Fibroblast of skin of right quadriceps (primary cell): ENCODE data around the gene SMIM17.
A peak's percentile ranks its signal among the peaks of the same experiment; 100 is the strongest.

Experiments
- DNase-seq: peaks from one replicate; pipeline ENCODE4 v3.0.0-alpha.2; 2013

The SMIM17 gene

DNA sequence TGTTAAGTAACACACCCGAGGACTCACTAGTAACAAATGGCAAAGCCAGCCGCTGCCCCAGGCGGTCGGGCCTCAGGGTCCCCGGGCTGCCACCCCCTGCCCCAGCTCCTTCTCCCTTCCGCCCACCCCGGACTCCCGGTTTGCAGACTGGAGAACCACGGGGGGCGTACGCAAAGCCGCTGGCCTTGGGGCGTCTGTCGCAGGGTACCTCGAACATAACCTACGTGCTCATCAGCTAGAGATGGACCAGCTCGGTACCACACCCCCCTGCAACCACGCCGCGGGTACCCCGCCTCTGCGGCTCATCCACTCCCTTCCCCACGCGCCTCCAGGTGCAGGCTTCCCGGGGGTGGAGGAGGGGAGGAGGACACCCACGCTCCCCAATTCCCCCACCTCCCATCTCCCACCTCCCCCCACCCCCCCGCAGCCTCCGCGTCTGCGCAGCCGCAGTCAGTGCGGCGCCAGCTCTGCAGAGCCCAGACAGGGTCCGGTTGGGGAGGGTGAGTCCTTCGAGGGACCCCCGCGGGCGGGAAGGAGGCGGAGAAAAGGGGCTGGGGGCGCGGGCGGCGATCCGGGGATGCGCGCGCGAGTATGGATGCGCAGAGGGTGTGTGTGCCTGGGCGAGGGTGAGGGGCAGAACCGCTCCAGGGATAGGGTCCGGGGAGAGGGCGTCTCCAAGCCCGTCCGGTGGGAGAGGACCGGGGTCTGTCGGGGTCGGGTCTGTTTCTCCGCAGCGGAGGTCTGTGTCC, at the start of gene SMIM17:
Gene SMIM17 (plus strand): TSS at position 449 of the 749 bp plus-strand sequence. CDS start 2,509 bp downstream, outside the sequence.
- DNase-seq: no peak

DNA sequence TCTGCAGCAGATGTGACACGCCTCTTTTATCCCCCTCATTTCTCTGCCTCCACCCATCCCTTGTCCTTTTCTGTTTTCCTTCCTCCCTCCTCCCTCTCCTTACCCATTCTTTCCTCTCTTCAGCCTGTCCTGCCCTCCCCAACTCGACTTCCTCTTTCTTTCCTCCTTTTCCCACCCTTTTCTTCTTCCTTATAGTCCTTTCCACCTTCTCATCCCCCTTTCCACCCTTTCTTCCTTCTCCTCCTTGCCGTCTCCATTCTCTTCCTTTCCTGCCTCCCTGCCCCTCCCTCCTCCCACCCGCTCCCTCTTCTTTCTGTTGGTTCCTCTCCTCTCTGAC, 48.5 kb upstream of the SMIM17 start:
- no peak for DNase-seq

DNA sequence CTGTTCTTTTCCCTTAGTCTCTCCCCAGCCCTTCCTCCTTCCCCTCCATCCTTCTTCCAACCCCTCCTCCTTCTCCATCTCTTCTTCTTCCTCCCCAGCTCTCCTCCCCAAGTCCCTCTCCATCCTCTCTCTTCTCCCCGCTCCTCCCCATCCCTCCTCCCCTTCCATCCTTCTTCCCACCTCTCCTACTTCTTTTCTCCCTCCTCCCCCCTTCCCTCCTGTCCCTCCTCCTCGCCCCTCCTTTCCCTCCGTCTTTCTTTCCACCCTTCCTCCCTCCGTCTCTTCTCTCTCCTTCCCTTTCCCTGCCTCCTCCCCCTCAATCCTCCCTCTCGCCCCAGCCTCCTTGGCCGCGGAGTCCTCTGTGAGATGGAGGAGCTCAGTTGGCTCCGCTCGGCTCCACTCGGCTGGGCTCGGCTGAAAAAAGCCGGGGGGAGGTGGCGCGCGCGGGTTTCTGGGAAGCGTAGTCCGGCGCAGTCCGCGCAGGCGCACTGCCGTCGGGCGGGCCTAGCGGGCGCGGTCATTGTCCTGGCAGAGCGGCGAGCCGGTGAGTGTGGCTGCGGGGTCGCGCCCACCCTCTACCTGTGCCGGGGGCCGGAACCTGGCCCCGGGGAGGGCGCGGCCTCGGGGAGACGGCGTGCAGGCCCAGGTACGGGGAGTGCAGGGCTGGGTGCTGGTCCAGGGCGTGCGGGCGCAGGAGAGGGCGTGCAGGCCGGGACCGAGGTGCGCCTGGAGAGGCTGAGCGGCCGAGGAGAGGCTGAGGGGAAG, 48.0 kb upstream of the SMIM17 start, which contains the start of gene ZNF71:
Gene ZNF71 (plus strand): TSS at position 520 of the 765 bp plus-strand sequence. CDS start 6,257 bp downstream, outside the sequence.
- peak; percentile 84 for DNase-seq

DNA sequence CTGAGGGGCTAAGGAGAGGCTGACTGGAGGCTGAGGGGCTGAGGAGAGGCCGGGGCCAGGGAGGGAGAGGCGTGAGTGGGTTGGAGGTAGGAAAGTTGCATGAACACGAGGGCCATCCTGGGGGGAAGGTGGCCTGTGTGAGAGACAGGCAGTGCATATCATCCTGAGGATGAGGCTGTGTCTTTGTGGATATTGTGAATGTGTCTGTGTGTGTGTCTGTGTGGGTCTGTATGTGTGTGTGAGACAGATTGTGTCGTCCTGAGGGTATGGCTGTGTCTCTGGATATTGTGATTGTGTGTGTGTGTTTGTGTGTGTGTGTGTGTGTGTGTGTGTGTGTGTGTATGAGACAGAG, 47.4 kb upstream of the SMIM17 start:
- peak; percentile 15 for DNase-seq

DNA sequence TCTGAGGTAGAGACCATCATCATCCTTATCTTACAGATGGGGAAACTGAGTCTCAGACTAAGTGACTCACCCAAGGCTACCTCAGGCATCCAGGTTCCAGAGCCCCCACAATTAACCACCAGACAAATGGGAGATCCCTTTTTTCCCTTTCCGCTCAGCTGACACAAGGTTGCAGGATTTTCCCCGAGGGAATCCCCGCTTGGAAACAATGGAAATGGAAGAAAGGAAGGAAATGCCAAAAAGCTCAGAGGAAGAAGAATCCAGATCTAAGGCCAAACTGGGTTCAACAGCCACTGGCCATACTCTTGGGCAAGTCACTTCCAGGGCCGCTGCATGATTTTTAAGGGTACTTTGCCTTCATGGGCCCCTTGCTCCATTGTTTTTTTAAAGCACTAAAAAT, 46.3 kb upstream of the SMIM17 start:
- no peak for DNase-seq

DNA sequence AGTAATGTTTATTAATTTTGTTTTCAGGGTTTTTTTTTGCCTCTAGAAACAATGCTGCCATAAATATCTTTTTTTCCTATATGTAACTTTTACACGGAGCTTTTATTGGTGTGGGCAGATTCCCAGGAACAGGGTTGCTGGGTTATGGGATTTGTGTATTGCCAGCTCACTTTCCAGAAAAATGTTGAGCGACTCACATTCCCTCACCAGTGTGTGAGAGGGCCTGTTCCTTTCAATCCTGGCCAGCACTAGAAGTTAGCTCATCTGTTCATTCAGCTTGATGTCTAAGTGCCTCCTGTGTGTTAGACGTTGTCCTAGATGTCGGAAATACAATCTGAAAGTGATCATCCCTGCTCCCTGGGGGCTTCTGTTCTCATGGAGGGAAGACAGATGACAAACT, 45.3 kb upstream of the SMIM17 start:
- no peak for DNase-seq

DNA sequence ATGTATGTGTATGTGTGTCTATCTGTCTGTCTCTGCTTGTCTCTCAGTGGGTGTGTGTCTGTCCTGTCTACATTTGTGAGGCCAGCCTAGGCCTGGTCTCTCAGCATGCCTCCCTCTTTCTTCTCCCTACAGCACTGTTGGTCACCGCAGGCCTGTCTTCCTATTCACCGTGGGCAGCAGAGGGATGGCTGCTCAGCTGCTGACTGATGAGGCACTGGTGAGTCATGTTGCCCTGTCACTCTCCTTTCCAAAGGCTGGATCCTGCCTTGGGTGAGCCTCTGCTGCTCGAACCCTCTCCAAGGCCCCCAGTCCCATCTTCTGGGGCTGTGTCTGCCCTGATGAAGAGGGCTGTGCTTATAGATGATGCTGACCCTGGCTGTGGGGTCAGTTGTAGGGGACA, 41.6 kb upstream of the SMIM17 start:
- no peak for DNase-seq

DNA sequence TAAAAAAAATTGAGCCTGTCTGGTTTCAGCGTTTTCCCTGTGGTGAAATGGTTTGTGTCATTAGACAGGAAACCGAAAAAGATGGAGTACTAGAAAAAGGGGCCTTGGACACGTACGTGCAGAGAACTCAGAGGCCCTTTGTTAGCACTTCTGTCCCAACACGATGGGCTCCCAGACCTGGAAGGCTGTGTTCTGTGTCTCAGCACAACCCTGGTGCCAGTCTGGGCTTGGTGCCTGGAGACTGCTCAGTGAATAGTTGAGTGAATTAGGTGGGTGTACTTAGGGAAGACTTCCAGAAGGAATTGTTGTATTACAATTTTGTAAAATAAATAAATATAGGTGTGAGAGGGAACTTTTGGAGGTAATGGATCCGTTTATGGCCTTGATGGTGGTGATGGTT, 39.1 kb upstream of the SMIM17 start:
- DNase-seq: no peak

DNA sequence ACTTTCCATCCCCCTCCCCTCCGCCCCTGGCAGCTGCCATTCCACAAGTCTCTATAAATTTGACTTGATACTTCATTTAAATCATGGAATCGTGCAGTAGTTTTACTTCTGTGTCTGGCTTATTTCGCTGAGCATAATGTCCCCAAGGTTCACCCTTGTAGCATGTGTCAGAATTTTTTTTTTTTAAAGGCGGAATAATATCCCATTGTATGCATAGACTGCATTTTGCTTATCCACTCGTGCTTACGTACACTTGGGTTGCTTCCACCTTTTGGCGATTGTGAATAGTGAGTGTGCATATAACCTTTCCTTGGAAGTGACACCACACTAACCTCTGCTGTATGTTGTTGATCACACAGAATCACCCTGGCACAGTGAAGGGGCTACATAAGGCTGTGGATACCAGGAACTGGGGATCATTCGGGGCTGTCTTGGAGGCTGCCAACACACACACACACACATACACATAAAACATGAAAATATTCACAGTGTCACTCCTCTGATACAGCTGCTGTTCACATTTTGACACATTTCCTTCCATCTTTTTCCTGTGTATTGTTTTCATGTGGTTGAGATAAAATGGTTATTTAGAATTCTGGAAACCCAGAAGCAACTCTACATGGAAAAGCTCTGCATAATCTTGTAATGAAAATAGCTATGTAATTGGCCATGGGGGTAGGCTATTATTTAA, 34.5 kb upstream of the SMIM17 start:
- DNase-seq: no peak

DNA sequence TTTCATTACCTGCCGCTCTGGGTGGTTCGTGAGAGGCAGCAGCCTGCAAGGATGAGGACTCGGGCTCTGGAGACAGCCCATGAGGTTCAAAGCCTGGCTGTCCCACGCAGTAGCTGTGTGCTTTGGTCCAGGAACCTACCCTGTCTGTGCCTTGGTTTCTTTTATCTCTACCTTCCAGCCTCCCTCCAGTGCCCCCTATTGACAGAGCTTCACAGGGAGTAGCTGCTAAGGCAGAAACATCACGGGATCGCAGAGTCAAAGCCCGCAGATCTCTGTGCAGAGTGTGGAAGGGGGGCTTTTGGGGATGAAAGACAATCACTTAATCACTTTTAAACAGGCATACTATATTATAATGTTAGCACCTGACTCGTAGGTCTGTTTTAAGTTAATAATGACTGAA, 31.7 kb upstream of the SMIM17 start:
- no peak for DNase-seq

DNA sequence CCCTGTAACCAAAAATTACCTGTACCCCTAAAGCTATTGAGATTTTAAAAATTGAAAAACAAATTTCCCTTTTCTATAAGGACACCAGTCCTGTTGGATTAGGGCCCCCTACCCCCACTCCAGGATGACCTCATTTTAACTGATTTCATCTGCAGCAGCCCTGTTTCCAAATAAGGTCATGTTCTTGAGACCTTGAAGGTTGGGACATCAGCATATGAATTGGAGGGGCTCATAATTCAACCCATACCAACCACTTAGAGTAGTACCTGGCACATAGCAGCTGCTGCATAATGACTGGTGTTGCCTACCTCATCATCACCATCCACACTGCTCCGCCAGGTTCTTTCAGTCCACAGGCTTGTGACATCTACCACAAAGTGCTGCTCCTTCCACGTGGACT, 30.2 kb upstream of the SMIM17 start:
- DNase-seq: no peak

DNA sequence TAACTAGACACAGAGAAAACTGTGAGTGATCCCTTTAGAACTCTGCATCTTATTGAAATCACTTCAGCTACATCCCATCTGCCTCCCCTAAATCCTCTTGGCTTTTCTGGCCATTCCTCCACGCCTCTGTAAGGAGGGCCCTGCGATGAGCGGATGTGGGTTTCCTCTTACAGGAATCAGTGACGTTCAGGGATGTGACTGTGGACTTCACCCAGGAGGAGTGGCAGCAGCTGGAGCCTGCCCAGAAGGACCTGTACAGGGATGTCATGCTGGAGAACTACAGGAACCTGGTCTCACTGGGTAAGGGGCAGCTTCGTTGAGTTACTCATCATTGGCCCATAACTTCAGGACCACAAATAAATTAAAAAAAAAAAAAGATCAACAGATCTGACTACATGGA, 29.3 kb upstream of the SMIM17 start:
- no peak for DNase-seq

DNA sequence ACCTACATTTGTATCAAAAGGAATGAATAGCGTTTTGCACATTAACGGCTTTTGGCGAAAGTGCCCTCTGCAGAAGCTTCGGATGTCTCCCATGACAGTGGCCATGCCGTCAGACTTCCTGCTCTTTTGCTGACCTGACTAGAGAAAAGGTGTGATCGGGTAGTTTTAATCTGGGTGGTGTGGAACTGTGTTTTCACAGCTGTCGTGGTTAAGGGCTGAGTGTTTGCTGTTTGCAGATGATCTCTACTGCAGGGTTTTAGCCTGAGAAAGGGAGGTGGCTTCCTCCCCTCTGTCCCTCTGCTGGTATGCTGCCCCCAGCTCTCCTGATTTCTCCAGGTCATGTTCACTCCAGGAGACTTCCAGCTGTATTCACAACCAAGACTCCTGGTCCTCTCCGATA, 25.4 kb upstream of the SMIM17 start:
- DNase-seq: no peak

DNA sequence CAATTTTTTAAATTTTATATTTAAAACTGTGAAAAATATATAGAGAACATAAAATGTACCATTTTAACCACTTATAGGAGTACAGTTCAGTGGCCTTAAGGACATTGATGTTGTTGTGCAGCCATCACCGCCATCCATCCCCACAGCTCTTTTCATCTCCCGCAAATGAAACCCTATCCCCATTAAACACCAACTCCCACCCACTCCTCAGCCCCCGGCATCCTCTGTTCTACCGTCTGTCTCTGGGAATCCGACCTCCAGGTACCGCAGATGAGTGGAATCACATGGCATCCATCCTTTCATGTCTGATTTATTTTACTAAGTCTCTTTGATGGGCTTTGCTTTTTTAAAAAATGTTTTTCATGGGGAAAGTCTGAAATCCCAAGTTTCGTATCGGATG, 23.8 kb upstream of the SMIM17 start:
- DNase-seq: no peak

DNA sequence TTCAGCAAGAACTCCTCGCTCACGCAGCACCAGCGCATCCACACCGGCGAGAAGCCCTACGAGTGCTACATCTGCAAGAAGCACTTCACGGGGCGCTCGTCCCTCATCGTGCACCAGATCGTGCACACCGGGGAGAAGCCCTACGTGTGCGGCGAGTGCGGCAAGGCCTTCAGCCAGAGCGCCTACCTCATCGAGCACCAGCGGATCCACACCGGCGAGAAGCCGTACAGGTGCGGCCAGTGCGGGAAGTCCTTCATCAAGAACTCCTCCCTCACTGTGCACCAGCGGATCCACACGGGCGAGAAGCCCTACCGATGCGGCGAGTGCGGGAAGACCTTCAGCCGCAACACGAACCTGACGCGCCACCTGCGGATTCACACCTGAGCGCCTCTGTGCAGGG, 20.6 kb upstream of the SMIM17 start:
- no peak for DNase-seq

DNA sequence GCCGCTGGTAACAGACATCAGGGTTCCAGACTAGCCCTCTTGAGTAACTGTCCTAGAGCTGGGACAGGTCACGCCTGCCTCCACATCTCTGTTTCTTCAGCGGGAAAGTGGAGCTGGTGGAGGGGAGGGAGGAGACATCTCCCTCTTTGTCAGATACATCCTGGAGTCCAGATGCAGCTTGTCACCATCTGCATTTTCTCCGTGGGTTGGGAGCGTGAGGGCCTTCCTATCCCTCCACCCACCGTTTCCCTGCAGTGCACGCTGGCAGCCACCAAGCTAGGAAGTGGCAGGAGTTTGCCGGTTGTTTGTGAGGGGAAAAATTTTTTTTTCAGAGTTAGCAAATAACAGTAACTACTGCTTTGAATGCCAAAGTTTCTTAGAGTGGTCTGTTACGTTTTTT, 20.0 kb upstream of the SMIM17 start:
- no peak for DNase-seq

DNA sequence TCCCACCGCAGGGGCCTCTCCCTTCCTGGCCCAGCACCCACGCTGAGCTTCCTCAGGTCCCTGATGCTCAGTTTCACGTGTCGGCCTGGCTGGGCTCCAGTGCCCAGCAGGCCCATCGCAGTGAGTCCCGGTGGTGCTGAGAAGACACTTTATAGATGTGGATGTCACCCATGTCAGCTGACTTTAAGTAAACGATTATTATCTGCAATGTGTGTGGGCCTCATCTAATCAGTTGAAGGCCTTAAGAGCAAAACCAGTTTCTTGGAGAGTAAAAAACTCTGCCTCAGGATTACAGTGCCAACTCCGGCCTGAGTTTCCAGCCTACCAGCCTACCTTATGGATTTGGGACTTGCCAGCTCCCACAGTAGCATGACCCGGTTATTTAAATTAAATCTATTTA, 17.3 kb upstream of the SMIM17 start:
- no peak for DNase-seq

DNA sequence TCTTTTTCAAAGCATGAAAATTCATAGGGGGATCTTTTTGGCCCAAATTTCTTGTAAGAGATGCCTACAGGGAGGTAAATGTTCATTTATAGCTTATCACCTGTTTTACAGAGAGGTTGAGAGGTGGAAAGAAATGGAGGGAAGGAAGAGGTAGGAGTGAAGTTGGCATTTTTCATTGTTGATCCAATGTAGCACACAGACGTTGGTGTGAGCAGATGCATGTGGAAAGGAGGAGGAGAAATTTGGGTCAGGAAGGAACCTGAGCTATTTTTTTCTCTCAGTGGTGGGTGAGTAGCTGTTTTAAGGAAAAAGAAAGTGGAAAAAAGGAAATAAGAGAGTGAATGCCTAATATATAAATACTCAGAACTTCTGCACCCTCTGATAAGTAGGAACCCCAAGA, 9.9 kb upstream of the SMIM17 start:
- DNase-seq: no peak

DNA sequence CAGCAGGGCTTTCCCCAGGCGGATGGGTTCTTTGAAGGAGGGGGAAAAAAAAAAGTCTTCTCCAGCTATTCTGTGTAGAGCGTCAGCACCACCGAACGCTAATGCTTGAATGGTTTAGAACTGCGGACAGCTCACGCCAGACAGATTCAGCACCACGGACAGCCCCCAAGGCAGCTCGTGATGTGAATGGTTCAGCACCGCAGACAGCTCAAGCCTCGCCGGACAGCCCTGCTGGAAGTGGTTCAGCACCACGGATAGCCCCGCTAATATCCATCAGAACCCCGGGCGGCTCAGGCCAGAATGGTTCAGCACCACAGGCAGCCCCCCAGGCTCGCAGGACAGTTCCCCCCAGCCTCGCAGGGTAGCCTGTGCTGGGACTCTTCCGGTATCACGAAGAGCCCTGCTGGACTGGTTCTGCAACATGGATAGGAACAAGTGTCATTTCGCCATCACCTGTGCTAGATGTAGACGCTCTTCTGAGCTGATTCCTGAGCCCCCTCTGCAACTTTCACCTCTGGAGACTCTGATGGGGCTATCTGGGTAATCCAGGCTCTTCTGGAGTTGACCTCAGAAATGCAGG, 4.9 kb upstream of the SMIM17 start:
- peak; percentile 56 for DNase-seq

DNA sequence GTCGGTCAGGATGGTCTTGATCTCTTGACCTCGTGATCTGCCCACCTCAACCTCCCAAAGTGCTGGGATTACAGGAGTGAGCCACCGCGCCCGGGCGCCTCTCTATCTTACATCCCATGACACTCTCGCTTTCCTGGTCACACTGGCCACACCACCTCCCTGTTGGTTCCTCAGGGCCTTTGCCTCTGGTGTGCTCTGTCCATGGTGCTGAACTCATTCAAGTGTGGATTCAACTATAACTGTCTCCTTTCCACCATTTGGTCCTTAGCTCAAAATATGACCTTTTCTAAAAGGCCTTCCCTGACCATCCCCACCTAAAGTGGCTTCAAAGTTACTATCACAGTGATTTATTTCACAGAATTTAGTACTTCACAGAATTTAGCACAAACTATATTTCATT, 3.7 kb upstream of the SMIM17 start:
- peak; percentile 4 for DNase-seq

DNA sequence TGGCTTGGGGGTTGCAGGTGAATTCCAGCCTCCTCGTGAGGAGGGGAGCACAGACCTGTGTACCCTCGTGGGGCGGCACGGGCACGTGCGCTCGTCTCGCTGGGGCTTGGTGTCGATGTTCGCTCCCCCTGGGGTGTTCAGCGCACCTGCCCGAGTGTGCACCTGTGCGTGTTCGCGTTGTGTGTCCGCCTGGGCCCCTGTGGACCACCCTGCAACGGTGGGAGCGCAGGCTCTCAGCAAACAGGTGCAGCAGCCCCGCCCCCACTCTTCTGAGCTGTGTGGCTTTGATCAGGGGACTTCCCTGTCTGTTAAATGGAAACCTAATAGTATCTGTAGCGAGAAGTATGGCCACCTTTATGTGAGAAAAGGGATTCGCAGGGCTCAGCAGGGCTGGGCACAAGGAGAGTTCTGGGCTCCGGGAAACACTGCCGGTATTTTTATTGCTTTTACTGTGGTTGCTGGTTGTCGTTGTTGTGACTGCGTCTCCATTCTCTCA, 549 bp downstream of the SMIM17 start:
- DNase-seq: no peak

DNA sequence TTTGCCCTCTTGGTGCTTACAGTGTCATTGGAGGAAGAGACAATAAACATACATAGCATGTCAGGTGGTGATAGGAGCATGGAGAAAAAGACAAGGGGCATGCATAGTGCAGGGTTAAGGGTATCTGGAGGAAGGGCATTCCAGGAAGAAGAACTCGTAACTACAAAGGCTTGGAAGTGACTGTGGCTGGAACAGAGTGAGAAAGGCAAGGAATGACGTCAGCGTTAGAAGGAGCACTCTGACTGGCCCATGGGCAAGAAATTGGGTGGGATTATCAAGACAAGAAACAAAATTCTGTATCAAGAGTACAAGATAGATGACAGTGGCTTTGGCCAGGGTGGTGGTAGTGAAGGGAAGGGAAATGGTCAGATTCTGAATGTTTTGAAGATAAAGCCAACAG, 11.2 kb downstream of the SMIM17 start:
- no peak for DNase-seq

DNA sequence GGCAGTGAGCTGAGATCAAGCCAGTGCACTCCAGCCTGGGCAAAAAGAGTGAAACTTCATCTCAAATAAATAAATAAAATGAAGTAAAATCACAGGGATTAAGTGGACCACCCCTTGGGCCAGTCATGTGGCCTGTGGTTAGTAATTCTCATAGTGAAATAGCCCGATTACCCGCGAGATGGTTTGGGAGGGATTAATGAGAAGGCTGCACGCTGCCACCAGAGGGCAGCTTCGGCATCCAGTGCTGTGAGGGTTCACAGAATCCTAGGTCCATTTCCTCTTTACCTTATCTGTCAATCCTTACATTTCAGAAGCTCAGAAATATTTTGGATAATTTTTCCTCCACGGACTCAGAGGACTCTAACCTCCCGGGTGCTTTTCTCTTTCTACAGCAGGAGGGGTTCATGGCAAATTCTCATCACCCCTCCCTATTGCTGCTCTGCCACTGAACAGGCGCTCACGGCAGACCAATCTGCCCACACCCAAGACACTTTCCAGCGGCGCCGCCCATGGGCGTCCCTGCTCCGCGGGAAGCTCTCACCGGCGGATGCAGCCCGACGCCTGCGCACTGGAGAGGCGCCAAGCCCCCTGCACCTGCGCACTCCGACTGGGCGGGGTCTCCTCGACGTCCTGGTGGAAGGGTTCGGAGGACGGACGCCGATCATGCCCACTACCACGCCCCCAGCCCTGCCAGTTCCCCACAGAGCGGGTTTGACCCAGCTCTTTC, 17.6 kb downstream of the SMIM17 start:
- DNase-seq: no peak
